Erythroblast (primary cell): ENCODE results near the gene IL6.
"Not testable (repeated sequence)": the region's sequence is repeated elsewhere in the genome, so short reads cannot be mapped to it uniquely, and the experiment has no call there.

Experiments used
- GATA1 ChIP-seq: IDR thresholded peaks from 2 replicates; pipeline ENCODE4 v1.6.1; 2011; ENCODE audit warnings: low read depth, mild to moderate bottlenecking, control low read depth, low read length, moderate library complexity
- POLR2A ChIP-seq: IDR thresholded peaks from 2 replicates; pipeline ENCODE4 v1.6.1; 2011; ENCODE audit warnings: mild to moderate bottlenecking, low read length

GRCh38 chr7:22707026-22707691, 19.8 kb upstream of the IL6 start:
- TF ChIP-seq POLR2A, GATA1: not testable (repeated sequence)
